Measurements from ENCODE around the gene CCDC158.

CCDC158 gene

GRCh38 chr4:76311896-76312331 lies 109.0 kb downstream of the CCDC158 start:
- H3K36me3 ChIP-seq (ENCODE audit: insufficient read depth, insufficient read length, low read length), result peaks cover 19% of the 10 kb centered on the region
- no peak overlapping the region for H3K4me3 ChIP-seq (ENCODE audit: insufficient read length, low read depth)
- H3K9me3 ChIP-seq (ENCODE audit: insufficient read depth, low read length), result no peaks in the 10 kb centered on the region; the same call in 1 of the 2 replicates
- no peak for DNase-seq (ENCODE audit: low read depth, low spot score)
- H3K9ac ChIP-seq (ENCODE audit: insufficient read length, low read depth), result no peak overlapping the region
- no peak for TF ChIP-seq YY1 (IDR thresholded peaks at IDR 0.05; ENCODE audit: insufficient read depth, insufficient read length)
- no peak for TF ChIP-seq ZNF274 (IDR thresholded peaks at IDR 0.05; ENCODE audit: low read depth, low read length)
- TF ChIP-seq SUZ12 (IDR thresholded peaks at IDR 0.05; ENCODE audit: extremely low read depth, insufficient read depth, insufficient read length), result no peak
- no peaks in the 10 kb centered on the region for H3K4me1 ChIP-seq (ENCODE audit: insufficient read depth, insufficient read length)
- no peaks in the 10 kb centered on the region for H3K27me3 ChIP-seq (ENCODE audit: insufficient read depth, insufficient read length)

GRCh38 chr4:76310683-76311082 lies 110.3 kb downstream of the CCDC158 start:
- no peak for DNase-seq (ENCODE audit: low read depth, low spot score)
- Histone ChIP-seq H3K9ac (ENCODE audit: insufficient read length, low read depth) (no peak overlapping the region), H3K27me3 (ENCODE audit: insufficient read depth, insufficient read length) (peaks cover 6% of the 10 kb centered on the region), H3K36me3 (ENCODE audit: insufficient read depth, insufficient read length, low read length) (peaks cover 19% of the 10 kb centered on the region), H3K4me3 (ENCODE audit: insufficient read length, low read depth) (no peak overlapping the region), H3K4me1 (ENCODE audit: insufficient read depth, insufficient read length) (no peaks in the 10 kb centered on the region), H3K9me3 (ENCODE audit: insufficient read depth, low read length) (no peaks in the 10 kb centered on the region; the same call in 1 of the 2 replicates)
- TF ChIP-seq ZNF274 (IDR thresholded peaks at IDR 0.05; ENCODE audit: low read depth, low read length) (no peak), YY1 (IDR thresholded peaks at IDR 0.05; ENCODE audit: insufficient read depth, insufficient read length) (no peak), SUZ12 (IDR thresholded peaks at IDR 0.05; ENCODE audit: extremely low read depth, insufficient read depth, insufficient read length) (no peak)

GRCh38 chr4:76309939-76310550 lies 110.9 kb downstream of the CCDC158 start:
- Histone ChIP-seq H3K4me3 (ENCODE audit: insufficient read length, low read depth) (no peak overlapping the region), H3K36me3 (ENCODE audit: insufficient read depth, insufficient read length, low read length) (peaks cover 19% of the 10 kb centered on the region), H3K4me1 (ENCODE audit: insufficient read depth, insufficient read length) (peaks cover 2% of the 10 kb centered on the region), H3K9ac (ENCODE audit: insufficient read length, low read depth) (no peak overlapping the region), H3K9me3 (ENCODE audit: insufficient read depth, low read length) (no peaks in the 10 kb centered on the region), H3K27me3 (ENCODE audit: insufficient read depth, insufficient read length) (peaks cover 12% of the 10 kb centered on the region)
- DNase-seq (ENCODE audit: low read depth, low spot score), result no peak
- TF ChIP-seq SUZ12 (IDR thresholded peaks at IDR 0.05; ENCODE audit: extremely low read depth, insufficient read depth, insufficient read length) (no peak), YY1 (IDR thresholded peaks at IDR 0.05; ENCODE audit: insufficient read depth, insufficient read length) (no peak), ZNF274 (IDR thresholded peaks at IDR 0.05; ENCODE audit: low read depth, low read length) (no peak)

GRCh38 chr4:76308548-76308947 lies 112.4 kb downstream of the CCDC158 start:
- Histone ChIP-seq H3K4me1 (ENCODE audit: insufficient read depth, insufficient read length) (peaks cover 2% of the 10 kb centered on the region), H3K9me3 (ENCODE audit: insufficient read depth, low read length) (no peaks in the 10 kb centered on the region), H3K9ac (ENCODE audit: insufficient read length, low read depth) (no peak overlapping the region), H3K36me3 (ENCODE audit: insufficient read depth, insufficient read length, low read length) (peaks cover 19% of the 10 kb centered on the region), H3K27me3 (ENCODE audit: insufficient read depth, insufficient read length) (peaks cover 16% of the 10 kb centered on the region), H3K4me3 (ENCODE audit: insufficient read length, low read depth) (no peak overlapping the region)
- DNase-seq (ENCODE audit: low read depth, low spot score), result no peak
- TF ChIP-seq SUZ12 (IDR thresholded peaks at IDR 0.05; ENCODE audit: extremely low read depth, insufficient read depth, insufficient read length), result no peak
- TF ChIP-seq YY1 (IDR thresholded peaks at IDR 0.05; ENCODE audit: insufficient read depth, insufficient read length), result no peak
- TF ChIP-seq ZNF274 (IDR thresholded peaks at IDR 0.05; ENCODE audit: low read depth, low read length), result no peak

GRCh38 chr4:76307660-76308014 lies 113.3 kb downstream of the CCDC158 start:
- no peak for DNase-seq (ENCODE audit: low read depth, low spot score)
- Histone ChIP-seq H3K36me3 (ENCODE audit: insufficient read depth, insufficient read length, low read length) (peaks cover 19% of the 10 kb centered on the region), H3K9ac (ENCODE audit: insufficient read length, low read depth) (peak overlapping the region; percentile 92), H3K4me3 (ENCODE audit: insufficient read length, low read depth) (peak overlapping the region; percentile 78), H3K9me3 (ENCODE audit: insufficient read depth, low read length) (no peaks in the 10 kb centered on the region), H3K27me3 (ENCODE audit: insufficient read depth, insufficient read length) (peaks cover 16% of the 10 kb centered on the region), H3K4me1 (ENCODE audit: insufficient read depth, insufficient read length) (peaks cover 2% of the 10 kb centered on the region)
- TF ChIP-seq SUZ12 (IDR thresholded peaks at IDR 0.05; ENCODE audit: extremely low read depth, insufficient read depth, insufficient read length), result no peak
- no peak for TF ChIP-seq YY1 (IDR thresholded peaks at IDR 0.05; ENCODE audit: insufficient read depth, insufficient read length)
- no peak for TF ChIP-seq ZNF274 (IDR thresholded peaks at IDR 0.05; ENCODE audit: low read depth, low read length)

- Histone ChIP-seq H3K4me3 (ENCODE audit: insufficient read length, low read depth) (peak overlapping the region; percentile 78), H3K27me3 (ENCODE audit: insufficient read depth, insufficient read length) (peaks cover 16% of the 10 kb centered on the region), H3K4me1 (ENCODE audit: insufficient read depth, insufficient read length) (peaks cover 2% of the 10 kb centered on the region), H3K36me3 (ENCODE audit: insufficient read depth, insufficient read length, low read length) (peaks cover 19% of the 10 kb centered on the region), H3K9ac (ENCODE audit: insufficient read length, low read depth) (peak overlapping the region; percentile 92), H3K9me3 (ENCODE audit: insufficient read depth, low read length) (no peaks in the 10 kb centered on the region)
- TF ChIP-seq ZNF274 (IDR thresholded peaks at IDR 0.05; ENCODE audit: low read depth, low read length), result no peak
- TF ChIP-seq YY1 (IDR thresholded peaks at IDR 0.05; ENCODE audit: insufficient read depth, insufficient read length), result no peak
- no peak for TF ChIP-seq SUZ12 (IDR thresholded peaks at IDR 0.05; ENCODE audit: extremely low read depth, insufficient read depth, insufficient read length)
- DNase-seq (ENCODE audit: low read depth, low spot score), result peak; percentile 25
Measured at GRCh38 chr4:76306882-76307659, 113.9 kb downstream of the CCDC158 start.
